HG03432 (cell line): Measurements from ENCODE around the gene MTG1.
"Not testable (repeated sequence)": the region's sequence is repeated elsewhere in the genome, so short reads cannot be mapped to it uniquely, and the experiment has no call there.

Source experiments
- ATAC-seq: cut with Tn5 transposase; IDR thresholded peaks from one replicate; pipeline ENCODE4 v1.9.1; 2021; ENCODE audit warnings: mild to moderate bottlenecking, moderate library complexity; ENCODE audit not compliant: unreplicated experiment

Gene MTG1

DNA sequence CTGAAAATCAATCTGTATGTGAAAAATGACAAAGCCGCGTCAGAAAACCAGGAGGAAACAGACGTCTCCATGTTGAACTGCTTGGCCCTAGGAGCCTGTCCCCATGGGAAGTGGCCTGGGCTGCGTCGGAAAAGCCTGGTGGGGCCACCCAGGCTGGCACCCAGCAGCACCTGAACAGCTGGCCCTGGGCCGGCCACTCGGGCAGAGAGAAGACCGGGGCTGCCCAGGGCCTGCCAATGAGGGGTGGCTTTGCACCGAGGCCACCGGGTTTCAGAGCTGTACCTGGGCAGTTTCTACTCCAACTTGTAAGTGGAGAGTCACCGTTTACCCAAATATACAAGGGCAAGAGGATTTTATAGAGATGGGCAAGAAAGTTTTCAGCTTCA is 35.0 kb upstream of the MTG1 start:
- no peak for ATAC-seq

DNA sequence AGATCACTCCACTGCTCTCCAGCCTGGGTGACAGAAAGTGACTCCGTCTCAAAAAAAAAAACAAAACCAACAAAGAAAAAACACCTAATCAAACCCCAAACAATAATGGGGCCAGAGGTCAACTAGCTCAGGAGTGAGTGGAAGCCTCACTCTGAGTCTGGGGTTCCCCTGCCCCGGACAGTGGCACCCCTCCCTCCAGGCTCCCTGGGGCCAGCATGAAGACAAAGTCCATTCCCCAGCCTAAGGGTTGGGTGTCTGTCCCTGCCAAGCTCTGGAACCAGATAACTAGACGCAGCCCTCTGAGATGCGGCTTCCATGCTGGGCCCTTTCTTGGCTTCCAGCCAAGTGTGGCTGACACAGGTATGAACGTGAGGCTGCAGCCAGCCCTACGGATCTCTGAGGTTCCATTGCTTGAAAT is 34.4 kb upstream of the MTG1 start:
- no peak for ATAC-seq

DNA sequence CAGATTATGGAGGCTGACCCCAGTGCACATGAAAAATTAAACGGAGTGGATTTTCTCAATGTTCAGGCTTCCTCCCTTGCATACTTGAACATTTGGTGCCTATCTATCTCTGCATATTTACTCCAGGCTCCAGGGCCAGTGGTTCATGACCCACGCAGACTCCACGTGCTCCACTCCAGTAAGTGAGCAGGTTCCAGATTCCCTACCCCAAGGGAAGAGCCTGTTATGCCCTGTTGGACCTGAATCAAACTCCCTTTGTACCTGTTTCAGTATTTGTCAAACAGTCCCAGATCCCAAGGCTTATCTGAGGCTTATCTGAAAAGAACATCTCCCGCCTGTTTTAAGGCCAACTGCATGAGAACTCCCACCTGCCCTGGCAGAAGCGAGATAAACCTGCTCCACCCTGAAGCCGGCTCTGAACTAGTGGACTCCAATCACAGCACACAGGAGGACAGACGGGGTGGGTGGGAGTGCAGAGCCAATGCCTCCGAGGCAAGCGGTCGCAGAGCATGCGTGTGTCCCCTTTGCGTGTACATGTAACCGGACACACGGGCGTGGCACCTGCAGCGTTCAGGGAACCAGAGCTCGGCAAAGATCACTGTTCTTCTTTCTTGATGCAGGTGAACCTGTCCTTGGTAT is 33.9 kb upstream of the MTG1 start:
- ATAC-seq = no peak

DNA sequence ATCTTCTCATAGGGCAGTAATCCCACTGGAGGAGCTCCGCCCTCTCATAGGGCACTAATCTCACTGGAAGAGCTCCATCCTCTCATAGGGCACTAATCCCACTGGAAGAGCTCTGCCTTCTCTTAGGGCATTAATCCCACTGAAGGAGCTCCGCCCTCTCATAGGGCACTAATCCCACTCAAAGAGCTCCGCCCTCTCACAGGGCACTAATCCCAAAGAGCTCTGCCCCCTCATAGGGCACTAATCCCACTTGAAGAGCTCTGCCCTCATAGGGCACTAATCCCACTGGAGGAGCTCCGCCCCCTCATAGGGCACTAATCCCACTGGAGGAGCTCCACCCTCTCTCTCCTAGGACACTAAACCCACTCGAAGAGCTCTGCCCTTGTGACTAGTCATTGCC is 32.7 kb upstream of the MTG1 start:
- no peak for ATAC-seq

DNA sequence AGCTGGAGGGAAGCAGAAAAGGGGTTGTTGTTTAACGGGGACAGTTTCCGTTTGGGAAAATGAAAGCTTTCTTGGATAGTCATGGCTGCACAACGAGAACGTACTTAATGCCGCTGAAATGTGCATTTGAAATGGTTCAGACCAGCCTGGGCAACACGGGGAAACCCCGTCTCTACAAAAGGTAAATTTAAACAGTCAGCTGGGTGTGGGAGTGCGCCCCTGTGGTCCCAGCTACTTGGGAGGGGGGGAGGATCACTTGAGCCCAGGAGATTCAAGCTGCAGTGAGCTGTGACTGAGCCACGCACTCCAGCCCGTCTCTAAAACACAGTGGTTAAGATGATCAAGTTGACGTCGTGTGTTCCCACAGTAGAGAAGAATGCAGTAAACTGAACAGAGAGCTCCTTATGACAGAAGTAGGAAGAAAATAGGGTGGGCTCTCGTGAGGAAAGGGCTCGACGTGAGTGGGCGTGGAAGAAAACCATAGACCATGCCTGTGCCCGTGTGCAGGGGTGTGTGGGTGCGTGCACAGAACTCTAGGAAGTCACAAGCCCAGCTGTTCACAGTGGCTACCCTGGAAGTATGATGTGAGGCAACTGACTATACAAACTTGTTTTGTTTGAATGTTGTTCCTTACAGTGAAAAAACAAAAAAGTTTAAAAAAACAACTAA is 32.0 kb upstream of the MTG1 start:
- no peak for ATAC-seq

DNA sequence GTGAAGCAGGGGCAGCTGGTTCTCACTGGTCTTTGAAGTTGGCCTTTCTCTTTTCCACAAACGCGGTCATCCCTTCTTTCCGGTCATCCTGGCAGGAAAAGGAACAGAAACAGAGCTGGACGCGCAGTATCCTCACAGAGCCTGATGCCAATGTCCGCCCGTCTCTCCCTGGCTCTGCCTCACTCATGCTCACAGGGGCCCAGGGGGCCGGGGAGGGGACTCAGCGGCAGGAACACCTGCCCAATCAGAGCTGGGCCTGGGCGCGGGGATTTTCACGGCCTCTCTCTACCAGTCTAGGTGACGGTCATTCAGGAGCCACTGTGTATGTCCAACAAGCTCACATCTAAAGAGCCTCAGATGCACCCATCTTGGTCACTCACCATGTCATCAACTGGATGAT is 31.1 kb upstream of the MTG1 start:
- ATAC-seq = no peak

DNA sequence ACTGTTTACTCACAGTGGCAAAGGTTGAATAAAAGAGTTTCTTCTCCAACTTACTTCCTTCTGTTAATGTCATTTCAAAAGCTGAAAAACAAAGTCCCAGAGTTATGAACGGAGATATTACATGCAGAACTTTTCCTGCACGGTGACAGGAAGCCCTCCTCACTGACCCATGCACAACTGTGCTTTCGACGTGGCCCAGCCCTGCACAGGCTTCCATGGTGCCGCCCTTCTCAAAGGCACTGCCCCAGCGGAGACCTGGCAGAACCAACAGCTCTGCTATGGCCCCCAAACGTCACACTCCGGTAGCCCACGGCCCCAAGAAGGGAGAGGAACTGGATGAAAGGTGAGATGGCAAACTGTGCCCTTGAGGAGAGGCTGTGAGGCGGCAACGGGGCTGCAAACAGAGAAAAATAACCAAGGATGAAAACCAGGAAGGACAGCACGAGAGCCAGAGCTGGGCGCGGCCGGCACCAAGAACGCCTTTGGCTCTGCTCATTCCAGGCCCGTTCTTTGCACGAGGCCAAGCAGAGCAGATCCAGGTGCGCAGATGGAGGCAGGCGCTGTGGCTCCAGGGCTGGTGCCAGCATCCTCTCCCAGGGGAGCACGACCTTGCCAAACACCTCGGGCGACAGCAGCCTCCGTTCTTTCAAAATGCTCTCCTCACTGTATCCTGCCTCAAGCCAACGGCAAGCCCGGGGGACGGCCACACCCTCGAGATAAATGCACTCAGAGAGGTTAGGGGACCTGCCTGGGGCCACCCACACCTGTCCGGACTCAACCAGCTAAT is 29.1 kb upstream of the MTG1 start:
- ATAC-seq = no peak

DNA sequence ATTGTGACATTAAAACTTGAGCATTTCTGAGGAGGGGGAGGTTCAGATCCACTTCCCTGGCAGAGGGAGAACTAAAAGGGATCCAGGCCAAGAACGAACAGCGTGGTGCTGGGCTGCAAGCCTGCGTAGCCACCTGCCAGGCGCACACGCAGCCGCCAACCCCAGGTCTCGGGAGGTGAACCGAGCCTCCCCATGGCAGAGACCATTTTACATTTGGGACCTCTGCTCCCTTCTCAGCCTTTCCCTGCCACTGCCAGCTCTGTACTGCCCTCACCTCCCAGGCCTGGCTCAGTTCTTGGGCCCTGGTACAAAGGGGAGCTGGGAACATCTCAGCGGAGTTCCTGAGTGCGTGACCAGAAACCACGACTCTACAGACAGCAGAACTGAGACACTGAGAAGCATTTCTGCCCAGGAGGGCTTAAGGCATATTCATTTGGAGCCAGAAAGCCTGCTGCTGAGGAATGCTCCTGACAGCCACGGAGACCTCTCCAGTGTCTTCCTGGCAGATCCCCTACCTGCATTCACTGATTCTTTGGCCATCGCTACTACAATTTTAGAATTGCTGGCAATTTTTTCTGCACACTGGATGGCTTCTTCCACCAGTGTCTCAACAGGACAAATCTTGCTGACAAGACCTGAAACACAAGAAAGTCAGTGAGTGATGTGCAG is 28.4 kb upstream of the MTG1 start:
- ATAC-seq = no peak

DNA sequence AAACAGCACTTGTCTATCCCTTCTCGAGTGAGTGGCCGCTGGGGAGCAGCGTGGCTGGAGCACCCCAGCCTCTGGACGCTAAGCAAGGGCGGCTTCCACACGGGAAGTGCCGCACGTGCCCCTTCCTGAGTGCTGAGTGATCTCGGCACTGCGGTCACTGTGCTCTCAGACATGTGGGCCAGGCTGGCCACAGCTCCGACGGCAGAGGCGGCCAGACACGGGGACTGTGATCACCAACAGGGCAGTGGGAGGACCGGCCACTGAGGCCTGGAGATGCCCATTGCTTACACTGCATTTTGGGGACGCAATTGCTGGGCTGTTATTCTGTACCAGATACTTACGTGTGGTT is 27.9 kb upstream of the MTG1 start:
- no peak for ATAC-seq

DNA sequence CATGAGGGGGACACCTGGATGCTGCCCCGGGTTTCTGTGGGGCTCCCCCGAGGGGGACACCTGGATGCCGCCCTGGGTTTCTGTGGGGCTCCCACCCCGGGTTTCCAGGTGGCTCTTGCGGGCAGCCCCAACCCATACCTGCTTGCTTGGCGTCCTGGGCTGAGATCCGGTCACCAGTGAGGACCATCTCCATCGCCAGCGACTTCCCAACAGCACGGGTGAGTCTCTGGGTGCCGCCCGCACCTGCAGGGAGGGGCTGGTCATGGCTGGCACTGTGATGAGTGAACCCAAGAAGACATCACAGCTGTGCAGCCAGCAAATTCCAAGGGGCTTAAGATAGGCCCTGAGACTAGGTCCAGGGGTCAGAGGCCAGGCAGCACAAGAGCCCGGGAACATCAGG is 27.2 kb upstream of the MTG1 start:
- no peak for ATAC-seq

DNA sequence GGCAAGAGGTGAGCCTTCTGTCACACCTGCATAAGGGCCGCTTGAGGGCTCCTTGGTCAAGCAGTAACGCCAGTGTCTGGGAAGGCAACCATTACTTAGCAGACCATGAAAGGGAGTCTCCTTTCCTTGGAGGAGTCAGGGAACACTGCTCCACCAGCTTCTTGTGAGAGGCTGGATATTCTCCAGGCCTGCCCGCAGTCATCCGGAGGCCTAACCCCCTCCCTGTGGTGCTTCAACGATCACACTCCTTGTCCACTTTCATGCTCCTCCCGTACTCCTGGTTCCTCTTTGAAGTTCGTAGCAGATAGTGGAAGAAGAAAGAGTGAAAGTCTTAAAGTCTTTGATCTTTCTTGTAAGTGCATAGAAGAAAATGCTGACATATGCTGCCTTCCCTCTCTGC is 26.5 kb upstream of the MTG1 start:
- ATAC-seq = not testable (repeated sequence)

DNA sequence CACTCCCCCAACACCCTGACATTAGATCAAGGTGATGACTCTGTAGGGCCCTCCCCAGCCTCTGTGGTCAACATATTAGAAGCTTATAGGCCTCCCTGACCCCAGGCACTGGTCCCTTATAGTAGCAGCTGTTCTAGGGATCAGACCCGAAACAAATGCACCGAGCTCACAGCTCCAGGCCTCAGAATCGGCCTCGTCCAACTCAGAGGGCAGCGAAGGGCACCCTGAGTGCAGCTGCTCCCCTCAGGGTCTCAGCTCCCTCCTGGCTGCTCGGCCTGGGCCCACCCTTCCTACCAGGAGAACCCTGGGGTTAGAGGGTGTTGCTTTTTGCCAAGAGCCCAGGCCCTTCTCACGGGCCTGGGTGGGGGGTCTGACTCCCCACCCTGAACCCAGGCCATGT is 25.8 kb upstream of the MTG1 start:
- no peak for ATAC-seq

DNA sequence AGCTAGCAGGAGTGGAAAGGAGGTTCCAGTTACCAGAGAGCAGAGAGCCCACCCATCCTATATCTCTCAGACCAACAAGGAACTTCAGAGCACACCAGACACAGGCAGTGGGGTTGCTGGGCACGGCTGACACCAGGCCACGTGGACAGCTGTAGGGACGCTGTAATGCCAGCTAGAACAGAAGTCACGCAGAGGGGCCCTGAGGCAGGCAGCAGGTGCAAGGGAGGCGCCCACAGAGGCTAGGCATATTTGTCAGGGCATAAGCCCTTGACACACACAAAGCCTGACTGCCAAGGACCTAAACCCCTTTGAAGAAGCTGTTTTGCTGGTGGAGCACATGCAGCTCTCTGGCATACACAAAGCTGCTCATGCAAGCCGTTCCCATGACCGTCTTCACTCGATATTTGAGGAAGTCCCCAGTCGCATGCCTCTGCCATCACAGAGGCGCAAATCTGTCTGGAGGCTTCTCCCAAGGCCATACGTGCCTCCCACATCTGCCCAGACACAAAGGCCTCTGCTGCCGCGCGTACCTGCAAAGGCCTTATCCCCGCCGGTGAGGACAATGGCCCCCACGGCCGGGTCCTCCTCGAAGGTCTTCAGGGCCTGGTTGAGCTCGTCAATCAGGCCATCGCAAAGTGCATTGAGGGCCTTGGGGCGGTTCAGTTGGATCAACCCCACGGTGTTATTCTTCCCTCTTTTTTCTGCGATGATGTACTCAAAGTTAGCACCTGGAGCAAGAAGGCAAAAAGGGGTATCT is 23.7 kb upstream of the MTG1 start:
- ATAC-seq = no peak

DNA sequence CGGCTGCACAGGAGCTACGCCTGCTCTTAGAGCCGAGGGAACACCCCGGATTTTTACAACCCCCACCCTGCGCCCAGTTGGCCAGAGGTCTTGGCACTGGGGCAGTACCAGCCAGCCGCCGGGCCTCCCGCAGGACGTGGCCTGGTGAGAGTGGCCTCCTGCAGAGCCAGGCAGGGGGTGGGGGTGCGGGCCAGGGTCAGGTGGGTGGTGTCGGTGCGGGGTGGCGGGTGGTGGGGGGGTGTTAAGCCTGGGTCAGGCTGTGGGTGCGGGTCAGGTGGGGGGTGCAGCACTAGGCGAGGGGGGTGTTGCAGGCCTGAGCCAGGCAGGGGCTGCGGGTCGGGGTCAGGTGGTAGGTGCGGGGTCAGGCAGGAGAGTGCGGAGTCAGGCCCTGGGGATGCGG is 21.4 kb upstream of the MTG1 start:
- ATAC-seq = no peak

DNA sequence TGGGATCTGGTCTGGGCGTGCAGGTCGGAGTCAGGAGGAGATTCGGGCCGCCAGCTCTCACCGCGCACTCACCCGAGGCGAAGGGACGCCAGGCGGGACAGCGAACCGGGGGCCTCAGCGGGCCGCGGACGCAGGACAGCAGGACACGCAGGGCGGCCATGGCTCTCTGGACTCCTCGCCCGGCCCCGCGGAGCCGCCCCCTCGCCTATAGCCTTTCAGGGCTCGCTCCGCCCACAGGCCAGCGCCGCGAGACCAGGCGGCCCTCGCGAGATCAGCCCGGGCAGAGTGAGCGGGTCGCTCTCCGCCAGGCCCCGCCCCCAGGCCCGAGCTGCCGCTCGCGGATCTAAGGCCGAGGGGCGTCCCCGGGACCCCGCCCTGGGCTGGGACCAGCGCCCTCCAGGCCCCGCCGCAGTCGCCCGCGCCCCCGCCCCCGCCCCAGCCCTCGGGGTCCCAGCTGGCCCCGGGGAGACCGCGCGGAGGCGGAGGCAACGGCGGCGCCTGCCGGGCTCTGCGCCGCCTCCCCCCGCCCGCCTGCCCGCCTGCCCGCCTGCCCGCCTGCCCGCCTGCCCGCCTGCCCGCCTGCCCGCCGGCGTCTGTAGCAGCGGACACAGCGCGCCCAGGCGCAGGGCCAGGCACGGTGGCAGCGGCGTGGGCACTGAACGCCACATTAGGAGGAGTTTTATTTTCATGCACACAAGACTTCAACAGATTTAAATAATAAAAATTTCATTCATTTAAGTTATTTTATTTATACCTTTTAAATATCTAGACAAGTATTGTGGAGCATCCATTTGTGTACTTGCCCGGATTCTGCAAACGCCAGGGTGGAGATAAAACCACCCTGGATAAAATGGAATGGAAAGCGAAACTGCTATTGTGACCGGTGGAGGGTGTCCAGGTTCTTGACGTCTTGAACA is 20.5 kb upstream of the MTG1 start, which contains the start of gene ECHS1:
Gene ECHS1, minus strand, starts transcription at position 181 of the 917 bp plus-strand sequence. Its CDS starts 21 bp downstream, at position 160.
- ATAC-seq = peak; percentile 93

DNA sequence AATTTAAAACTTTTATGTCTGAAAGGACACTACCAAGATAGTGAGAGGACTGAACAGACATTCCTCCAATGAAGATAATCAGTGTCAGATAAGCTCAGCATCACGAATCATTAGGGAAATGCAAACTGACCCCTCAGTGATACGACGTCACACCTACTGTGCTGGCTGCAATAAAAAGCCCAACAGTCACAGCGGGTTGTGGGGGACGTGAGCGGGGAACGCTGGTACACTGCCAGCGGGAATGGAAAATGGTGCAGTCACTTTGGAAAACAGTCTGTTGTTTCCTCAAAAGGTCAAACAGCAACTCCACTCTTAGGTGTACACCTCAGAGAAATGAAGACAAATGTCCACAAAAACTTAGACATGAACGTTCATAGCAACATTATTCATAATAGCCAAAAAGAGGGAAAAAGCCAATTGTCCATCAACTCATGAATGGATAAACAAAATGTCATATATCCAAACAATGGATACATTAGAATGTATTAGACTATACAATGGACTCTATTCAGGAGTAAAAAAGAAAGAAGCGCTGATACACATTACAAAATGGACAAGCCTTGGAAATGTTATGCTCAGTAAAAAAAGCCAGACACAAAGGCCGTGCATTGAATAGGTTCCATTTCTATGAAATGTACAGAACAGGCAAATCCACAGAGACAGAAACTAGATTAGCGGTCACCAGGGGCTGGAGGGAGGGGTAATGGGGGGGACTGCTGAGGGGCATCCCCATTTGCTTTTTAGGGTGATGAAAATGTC is 18.4 kb upstream of the MTG1 start:
- no peak for ATAC-seq

DNA sequence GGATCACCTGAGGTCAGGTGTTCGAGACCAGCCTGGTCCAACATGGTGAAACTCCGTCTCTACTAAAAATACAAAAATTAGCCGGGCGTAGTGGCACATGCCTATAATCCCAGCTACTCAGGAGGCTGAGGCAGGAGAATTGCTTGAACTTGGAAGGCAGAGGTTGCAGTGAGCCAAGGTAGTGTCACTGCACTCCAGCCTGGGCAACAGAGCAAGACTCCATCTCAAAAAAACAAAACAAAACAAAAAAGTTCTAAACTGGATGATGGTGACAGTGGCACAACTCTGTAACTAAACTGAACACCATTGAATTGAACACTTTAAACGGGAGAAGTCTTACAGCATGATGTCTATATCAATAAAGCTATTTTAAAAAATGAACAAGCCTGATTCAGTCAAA is 17.8 kb upstream of the MTG1 start:
- not testable (repeated sequence) for ATAC-seq

DNA sequence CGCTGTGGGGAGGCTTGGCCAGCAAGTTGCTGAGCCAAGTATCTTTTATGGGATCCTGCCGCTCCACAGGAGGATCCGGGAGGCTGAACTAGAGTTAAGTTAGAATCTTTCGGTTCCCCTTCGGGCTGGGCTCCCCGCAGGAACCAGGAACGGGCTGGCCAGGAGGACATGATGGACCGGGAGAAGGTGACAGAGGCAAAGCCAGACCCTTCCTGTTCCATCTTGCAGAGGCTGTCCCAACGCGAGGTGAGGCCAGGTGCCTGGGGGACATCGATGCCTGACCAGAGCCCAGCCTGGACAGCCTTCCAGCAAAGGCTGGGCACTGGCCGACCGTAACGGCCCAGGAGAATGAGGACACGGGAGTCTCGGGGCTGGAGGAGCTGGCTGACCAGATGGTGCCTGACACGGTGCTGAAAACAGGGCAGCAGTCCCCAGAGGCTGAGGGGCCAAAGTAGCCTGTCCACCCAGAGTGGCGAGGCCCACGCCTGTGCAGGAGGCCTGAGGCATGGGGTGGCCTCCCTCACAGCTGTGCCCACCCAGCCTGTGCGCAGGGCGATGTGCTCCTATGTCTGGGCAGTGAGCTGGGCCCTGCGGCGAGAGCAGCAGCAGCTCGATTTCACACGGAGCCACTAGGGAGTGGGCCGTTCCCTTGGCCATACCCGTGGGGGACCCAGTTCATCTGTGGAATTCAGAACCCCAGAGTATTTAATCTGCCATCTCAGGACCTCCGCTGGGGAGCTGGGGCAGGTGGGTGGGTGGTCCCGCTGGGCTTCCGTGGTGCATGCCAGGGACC is 16.7 kb upstream of the MTG1 start:
- no peak for ATAC-seq
